GM10266 (cell line): ENCODE data around the gene OLFM4.

Experiments used
- DNase-seq: peaks from one replicate; pipeline ENCODE4 v3.0.0; 2012; ENCODE audit errors: extremely low spot score
- CTCF ChIP-seq: IDR thresholded peaks from 2 replicates; pipeline ENCODE4 v1.5.1; 2012; ENCODE audit warnings: mild to moderate bottlenecking, low read depth; ENCODE audit not compliant: control insufficient read depth, insufficient read depth; ENCODE audit errors: missing control alignments

Gene OLFM4

GRCh38 chr13:53048880-53049279, 20.3 kb downstream of the OLFM4 start:
- DNase-seq, result no peak
- TF ChIP-seq CTCF, result no peak

GRCh38 chr13:53050151-53050550, 21.5 kb downstream of the OLFM4 start:
- no peak for DNase-seq

GRCh38 chr13:53052675-53053074, 24.1 kb downstream of the OLFM4 start:
- DNase-seq, result no peak
- no peak for TF ChIP-seq CTCF

More at GRCh38 chr13:53050151-53050550, 21.5 kb downstream of the OLFM4 start:
- no peak for TF ChIP-seq CTCF

- no peak for DNase-seq
- TF ChIP-seq CTCF, result no peak
Observed at GRCh38 chr13:53054569-53054968, 26.0 kb downstream of the OLFM4 start.

- no peak for TF ChIP-seq CTCF
- DNase-seq, result no peak
Observed at GRCh38 chr13:53058065-53058679, 29.6 kb downstream of the OLFM4 start.

- no peak for TF ChIP-seq CTCF
- DNase-seq, result no peak
Observed at GRCh38 chr13:53060840-53061490, 32.4 kb downstream of the OLFM4 start.

- TF ChIP-seq CTCF, result no peak
- no peak for DNase-seq
Observed at GRCh38 chr13:53064731-53065130, 36.1 kb downstream of the OLFM4 start.
